Stimulated activated CD4-positive, alpha-beta T cell treated with anti-CD3 and anti-CD28 coated beads, TNF-alpha, amount 100 ng/mL, for 1 hour (primary cell): ENCODE data around the gene ALDH1B1.

Source experiments
- DNase-seq, 3 donors: peaks; one replicate each; pipeline ENCODE4 v3.0.0-alpha.2; 2020; ENCODE audit warnings: low read depth in 3 of 3, low spot score in 1 of 3

The ALDH1B1 gene

GRCh38 chr9:38437193-38437823, 44.8 kb downstream of the ALDH1B1 start:
- no peak for DNase-seq

- DNase-seq = no peak
Observed at GRCh38 chr9:38439291-38439915, 46.9 kb downstream of the ALDH1B1 start.

GRCh38 chr9:38439916-38440301, 47.4 kb downstream of the ALDH1B1 start:
- DNase-seq = no peak

GRCh38 chr9:38440516-38440915, 48.0 kb downstream of the ALDH1B1 start:
- no peak for DNase-seq

DNA sequence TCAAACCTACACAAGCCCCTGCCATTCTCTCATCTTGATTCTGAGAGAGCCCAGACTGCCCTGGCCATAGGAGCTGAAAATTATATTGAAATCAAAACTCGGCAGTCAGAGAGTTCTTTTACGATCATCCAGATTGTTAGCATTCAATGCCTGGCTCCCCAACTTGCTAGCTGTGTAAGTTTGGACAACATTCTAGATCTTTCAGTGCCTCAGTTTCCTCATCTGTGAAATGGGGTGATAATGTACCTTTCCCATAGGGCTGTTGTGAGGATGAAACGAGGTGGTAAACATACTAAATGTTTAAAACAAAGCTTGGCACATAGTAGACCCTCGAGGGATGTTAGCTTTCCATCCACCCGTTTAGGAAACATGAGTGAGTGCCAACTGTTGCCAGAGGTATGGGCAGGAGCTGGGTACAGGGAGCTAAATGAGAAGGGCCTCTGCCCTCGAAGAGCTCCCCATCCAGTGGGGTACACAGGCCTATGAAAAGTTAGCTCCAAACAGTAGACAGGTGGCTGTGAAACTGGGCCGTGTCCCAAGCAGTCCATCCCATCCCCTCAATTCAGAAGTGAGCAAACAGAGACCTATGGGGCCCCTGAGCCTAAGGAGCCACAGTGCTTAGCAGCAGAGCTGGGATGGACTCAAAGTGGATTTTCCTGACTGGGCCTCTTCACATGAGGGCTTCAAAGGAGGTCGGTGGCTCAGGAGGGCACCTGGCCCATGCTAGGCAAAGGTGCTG, 49.0 kb downstream of the ALDH1B1 start:
- DNase-seq = no peak

DNA sequence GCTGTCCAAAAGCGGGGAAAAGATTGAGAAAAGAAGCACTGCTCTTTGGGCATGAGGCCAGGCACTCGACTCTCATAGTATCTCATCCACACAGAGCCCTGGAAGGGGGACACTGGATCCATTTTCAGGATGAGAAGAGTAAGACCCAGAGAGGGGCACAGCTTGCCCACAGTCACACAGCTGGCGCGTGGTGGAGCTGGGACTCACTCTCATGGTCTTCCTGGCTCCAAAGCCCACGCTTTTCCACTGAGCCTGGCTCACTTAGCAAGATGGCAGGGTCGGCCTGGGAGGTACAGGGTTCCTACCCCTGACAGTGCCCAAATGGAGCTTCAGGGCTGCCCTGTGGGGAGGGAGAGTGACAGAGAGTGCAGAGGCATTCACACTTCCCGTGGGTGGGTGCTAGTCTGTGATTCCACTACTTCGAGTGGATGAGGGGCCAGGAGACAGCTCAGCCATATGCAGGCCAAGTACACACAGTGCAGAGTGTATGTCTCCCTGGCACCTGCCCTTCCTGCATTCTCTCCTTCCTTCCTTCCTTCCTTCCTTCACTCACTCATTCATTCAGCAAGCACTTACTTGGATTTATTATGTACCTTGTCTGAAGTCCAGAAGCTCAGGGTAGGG, 50.1 kb downstream of the ALDH1B1 start:
- no peak for DNase-seq

DNA sequence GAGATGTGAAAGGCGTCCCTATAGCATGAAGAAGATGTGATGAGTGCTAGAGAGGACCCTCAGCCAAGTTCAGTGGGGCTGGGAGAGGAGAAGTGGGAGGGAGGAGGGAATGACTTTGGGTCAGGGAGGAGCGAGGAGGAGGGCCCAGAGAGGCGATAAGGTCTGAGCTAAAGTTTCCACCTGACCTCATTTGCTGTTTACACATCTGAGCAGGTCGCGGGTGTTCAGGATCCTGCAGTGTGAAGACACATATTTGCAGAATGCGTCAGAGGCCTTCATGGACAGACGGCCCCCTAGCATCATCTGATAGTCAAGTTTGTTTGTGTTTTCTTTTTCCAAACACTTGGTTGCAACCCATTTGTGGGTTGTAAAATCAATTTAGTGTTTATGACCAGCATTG, 50.7 kb downstream of the ALDH1B1 start:
- no peak for DNase-seq

- no peak for DNase-seq
Observed at GRCh38 chr9:38443597-38443996, 51.1 kb downstream of the ALDH1B1 start.

DNA sequence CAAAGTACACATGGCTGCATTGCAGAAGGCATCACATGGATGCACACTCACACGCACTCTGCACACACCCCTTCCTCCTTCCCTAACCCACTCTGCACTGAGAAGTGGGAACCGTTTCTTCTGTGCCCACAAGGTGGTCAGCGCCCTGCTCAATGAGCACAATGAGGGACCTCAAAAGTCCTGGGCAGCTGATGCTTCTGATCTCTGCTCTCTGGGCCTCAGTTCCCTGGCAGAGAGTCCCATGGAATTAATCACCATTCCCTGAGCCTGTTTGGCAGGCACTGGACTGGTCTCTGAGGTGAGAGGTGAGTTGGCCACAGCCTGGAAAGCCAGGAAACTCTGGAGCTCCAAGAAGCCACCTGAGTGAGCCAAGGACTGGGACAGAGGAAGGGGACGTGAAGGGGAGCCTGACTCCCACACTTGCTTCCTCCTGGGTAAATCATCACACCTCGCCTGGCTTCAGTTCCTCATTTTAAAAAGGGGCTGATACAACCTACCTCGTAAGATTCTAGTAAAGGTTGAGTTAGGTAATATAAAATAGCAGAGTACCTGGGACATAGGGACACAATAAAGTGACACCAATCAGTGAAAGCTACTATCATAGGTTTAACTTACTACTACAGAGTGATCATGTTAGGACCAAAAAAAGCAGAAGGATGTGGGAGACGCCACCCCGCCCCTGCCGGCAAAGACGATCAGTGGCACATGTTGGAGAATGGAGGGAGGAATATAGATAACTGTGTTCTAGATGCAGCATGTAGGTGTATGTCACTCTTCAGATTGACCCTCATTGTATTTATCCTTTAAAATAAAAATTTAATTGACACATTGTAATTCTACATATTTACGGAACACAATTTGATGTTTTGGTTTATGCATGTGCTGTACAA, 52.9 kb downstream of the ALDH1B1 start:
- no peak for DNase-seq

- DNase-seq = no peak
Observed at GRCh38 chr9:38447703-38448102, 55.2 kb downstream of the ALDH1B1 start.
